GM18907 (cell line): ENCODE measurements around the gene ZNF516.

Source experiments
- ATAC-seq: cut with Tn5 transposase; IDR thresholded peaks from one replicate; pipeline ENCODE4 v1.9.1; 2021; ENCODE audit warnings: mild to moderate bottlenecking, moderate library complexity; ENCODE audit not compliant: unreplicated experiment

The ZNF516 gene

DNA sequence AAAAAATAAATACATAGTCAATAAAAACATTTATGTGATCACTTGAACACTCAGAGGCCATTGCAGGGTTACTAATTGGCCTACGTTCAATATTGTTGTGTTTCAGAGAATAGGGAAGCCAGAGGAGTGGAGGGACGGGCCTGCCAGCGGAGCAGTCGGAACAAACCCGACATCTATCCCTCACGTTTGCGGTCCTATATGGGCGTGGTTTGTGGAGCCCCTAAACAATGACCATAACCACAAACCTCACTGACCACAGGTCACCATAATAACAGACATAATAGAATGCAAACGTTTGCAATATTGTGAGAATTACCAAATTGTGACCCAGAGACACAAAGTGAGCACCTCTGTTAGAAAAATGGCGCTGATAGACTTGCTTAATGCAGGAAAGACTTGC lies 19.5 kb upstream of the ZNF516 start:
- no peak for ATAC-seq

DNA sequence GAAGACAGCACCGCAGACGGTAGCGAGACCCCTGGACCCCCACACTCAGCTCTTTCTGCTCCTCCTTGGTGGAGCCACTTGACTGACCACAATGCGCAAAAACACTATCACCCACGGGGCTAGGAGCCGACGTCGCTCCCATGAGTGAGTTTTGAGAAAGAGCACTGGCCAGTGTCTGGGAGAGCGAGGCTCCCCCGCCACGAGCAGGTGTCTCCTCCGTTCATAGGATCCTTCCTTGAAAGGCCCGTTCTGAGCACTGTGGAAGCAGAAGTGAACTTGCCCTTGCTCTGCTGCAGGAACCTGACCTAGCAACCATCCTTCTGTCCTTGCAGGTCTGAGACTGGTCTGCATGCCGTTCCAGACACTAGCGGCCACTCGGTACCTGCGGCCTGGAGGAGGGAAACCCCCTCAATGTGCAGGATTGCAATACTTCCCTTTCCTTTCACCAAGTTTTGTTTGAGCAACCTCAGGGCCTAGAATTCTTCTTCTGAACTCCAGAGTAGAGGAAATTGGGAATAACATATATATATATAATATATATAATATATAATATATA lies 12.9 kb upstream of the ZNF516 start:
- no peak for ATAC-seq

DNA sequence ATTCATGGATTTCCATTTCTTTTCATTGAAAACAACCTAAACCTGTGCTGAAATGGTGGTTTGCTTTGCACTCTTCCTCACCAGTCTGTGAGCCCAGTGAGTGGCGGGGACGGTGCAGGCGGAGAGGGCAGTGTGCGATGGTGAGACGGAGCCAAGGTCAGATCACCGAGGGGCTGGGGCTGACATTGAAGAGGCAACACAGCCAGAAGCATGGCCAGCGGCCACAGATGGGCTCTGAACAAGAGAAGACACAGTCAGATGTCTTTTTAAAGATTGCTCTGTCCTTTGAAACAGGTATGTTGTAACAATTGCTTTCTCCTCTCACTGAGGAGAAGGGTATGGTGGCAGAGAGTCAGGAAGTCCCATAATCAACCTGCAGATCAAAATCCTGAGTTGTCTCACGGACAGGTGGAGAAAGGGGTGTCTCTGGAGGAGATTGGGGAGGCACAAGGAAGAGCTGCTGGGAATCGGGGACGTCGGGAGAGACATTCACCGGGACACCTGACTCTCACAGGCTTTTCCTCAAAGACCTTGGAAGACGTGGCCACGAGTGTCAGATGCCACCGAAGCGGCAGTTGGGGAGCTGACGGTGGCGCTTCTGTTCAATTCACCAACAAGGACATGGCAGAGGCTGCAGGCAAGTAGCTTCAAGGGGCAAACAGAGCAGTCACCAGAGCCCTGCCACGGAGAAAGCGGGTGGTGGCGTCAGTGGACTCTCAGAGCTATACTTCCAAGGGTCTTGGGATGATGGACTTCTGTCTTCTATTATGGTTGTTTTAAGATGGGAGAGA lies 12.1 kb upstream of the ZNF516 start:
- no peak for ATAC-seq

DNA sequence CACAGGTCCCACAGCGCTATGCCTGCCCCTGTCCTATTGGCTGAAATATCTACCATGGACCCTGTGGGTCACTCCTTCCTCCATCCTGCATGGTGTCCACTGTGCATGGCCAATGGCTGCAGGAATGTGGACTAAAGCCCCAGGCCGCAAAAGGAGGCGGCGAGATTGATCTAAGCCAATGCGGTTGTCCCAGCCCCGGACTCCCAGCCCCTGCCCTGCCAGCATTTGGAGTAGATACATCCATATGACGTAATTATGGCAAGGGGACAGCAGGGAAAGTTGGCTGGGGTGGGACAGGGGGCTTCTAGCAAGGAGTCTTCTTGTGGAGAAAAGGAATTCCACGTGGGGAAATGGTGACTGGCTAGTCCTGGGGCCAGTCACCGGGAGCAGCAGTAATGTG lies 11.4 kb upstream of the ZNF516 start:
- ATAC-seq, result no peak

DNA sequence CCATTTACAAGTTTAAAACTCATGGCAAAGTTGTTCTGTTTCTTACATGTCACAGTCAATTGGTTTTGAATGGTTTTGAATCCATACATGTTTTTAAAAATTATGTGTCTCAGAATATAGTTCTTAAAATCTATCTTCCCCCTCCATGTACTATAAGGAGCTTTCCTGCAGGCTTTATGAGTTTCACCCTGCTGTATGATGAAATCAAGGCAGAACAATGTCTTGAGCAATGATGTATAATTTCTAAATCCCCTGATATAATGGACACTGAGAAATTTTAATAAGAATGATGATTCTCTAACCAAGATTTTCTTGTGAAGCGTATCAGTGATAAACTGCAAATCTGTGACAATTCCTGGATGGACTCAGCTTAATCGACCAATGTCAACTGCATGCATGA lies 10.6 kb upstream of the ZNF516 start:
- no peak for ATAC-seq

DNA sequence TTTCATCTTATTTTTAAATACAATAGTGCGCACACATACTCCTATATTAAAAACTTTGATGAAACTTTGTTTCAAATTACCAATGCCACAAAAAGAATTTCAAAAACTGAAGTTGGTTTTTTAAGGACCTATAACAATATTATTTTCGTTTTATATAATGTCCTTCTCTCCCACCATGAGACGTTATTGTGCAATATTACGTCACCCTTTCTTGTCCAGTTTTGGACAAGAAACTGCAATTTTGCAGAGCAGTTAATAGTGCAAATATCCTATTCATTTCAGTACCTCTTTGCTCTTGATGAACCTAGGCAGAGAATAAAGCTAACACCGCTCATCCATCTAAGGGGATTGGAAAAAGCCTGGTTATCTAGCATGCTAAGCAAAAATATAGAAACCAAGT lies 9.7 kb upstream of the ZNF516 start:
- no peak for ATAC-seq

DNA sequence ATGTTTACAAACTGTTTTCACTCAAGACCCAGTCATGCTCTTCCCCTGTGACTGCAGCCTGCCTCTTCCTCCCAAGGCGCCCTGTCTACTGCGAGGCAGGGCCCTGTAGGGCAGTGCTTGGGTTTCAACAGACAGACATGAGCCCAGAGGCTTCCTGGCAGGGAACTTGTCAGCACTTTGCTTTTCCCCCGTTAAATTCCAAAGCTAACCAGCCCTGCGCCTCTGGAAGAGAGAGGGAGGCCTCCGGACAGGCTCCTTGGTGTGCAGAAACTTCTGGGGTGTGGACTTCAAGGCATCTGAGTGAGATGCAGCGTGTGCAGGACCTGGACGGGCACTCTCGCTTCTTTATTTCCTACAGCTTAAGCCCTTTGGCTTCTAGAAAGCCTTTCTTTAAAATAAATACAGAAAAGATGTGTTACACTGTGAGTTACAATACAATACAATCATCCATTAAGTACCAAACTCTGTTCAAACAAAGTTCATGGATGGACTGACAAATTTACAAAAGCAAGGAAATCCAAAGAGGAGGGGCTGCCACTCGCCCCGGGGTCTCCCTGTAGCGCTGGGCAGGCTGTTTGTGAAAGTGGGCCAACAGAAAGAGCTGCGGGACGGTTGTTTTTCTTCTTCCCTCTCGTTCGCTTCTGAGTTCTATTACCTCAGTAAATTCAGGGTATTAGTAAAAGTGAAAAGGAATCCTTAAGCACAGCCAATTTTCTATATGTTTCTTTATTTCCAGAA lies 8.8 kb upstream of the ZNF516 start:
- ATAC-seq, result no peak

DNA sequence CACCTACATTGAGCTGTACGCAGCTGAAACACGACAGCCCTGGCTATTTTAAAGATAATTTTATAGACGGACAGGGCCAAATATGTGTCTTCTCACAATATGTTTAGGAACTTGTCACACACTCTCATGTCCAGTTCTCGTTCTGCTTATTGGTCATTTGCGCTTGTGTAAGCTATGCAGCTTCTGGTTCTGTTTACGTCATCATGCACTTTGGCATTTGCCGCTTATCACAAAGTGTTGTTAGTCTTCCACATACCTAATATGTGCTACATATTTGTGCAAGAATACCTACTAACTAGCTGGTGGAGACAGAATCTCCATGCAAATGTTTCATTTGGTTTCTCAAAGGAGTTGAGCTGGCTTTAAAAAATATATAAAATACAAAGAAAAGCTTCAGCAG lies 7.5 kb upstream of the ZNF516 start:
- ATAC-seq, result no peak

DNA sequence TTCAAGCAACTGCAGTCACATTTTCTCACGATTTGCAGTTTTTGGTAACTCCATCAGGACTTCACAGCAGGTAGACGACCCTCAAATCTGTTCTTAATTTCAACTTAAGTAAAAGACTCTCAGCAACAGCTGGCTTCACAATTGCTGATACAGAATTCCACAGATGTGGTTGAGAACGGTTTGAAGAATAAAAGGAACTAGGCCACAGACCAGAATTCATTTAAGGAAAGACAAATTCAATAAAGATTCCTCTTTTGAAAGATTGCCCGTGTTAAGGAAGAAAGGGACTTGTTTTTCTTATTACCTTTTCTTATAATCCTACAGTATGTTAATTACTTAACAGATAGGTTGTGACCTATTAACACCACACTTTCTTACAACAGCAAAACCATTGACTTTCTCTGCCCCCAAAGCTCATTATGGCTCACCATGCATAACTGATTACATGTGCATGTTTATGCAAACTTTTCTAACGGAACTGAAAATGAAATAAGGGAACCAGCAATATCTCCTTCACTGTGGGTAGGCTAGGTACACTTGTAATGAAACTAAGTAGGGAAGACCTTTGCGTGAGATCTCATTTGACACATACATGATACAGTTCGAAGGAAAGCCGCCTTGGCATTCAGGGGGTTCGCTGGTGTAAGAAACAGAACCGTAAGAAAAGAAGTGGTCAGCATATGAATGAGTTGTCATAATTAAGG lies 4.7 kb upstream of the ZNF516 start:
- peak; percentile 93 for ATAC-seq

DNA sequence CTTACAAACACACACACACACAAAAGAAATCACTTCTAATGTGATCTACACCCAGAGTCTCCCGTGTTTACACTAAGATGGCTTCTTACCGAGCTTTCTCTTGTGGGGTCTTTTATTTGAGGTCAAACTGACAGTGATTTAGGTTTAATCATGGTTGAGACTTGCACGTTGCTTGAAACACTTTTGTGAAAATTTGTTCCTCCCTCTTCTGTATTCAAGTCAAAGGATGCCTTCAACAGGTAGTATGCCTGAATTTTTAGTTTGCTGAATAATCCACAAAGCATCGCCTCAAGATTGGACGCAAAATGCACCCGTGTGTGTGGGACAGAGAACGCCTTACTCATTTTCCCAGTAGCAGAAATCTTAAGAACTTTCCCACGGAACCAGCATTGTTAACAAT lies 4.0 kb upstream of the ZNF516 start:
- no peak for ATAC-seq

DNA sequence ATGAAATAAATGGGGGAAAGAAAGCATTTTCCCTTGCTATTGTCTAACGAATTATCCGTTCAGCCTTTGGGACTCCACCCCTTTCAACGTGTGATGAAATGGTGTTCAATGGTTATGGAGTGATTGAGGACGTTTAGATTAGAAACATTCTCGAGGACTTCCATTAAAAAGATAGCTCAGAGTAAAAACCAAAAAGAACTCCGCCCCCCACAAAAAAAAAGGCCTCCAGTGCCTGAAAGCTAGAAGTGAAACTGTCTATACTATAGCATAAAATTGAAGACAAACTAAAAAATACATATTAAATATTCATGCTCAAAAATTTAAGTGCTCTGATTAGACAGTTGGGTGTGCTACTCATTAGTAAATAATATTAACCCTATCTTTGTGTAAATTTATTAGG lies 3.0 kb upstream of the ZNF516 start:
- ATAC-seq, result no peak

DNA sequence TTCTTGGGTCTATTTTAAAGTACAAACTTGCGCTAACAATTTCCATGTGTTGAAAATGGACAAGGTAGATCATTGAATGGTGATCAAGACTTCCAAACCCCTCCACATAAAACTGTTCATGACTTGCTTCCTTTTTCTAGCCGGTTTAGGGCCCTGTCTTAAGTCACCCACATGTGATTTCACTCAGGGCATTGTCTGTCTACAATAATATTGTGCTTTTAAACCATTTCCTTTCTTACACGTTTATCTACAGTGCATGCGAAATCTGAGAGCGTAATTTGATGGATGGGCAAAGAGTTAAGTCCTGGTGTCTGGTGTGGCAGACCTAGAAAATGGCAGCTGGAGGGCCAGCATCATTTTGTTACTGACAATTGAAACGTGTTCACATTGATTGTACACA lies 2.0 kb upstream of the ZNF516 start:
- ATAC-seq, result no peak

DNA sequence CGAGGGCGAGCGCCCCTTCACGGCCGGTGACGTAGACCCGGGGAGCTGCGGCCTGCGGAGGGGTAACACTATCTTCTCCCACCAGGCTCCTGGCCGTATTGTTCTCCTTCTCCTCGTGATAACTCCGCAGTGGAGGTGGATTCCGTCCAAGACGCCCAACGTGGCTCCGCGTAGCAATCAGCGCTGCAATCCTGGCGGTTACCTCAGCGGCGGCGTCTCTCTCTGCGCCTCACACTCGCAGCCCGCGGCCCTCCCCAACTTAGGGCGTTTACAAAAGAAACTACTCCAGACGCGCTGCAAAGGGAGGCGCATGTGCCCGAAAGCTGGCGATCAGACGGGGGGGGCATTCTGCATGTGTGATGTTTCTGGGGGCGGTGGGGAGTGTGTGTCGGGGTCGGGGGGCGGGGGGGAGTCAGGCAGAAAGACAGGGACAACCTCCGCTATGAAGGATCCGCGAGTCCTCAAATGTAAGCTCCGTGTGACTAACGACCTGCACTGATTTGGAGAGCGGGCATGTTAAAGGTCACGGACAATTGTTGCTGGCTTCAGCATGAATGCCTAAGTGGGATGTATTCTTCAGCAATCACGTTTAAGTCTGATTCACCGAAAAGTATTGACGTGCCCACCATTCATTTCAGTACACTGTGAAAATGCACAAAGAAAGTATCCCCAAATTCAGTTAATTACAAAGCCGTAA lies 1.3 kb upstream of the ZNF516 start:
- ATAC-seq, result no peak

DNA sequence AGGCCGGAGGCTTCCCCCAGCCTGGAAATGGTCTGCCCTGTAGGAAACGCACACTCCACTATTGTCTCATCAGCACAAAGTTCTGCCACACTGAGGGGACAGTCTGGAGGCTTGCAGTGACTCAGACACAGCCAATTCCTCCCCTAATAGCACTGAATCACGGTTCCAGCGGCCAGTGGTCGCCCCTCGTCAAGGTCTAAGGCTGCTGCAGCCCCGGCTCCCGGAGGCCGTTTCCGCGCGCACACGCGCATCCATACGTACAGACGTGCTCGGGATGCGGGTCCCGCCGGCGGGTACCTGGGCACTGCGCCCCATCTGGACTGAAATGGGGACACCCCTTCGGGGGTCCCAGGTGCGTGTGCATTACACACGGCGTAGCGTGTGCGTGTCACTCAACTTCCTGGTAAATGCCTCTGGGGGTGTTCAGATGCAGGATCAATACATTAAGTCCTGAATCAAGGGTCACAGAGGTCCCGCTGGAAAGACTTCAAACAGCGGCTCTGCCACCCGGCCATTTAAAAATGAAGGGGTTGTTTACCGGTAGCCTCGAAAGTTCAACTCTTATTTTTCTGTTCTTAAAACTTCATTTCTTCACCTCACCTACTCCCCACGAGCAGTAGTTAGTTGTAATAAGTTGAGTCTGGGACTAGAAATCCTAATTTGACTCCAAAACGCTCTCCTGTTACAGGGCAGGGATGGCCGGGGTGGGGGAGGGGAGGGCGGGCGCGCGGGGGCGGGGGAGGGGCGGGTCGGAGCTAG lies 572 bp upstream of the ZNF516 start:
- no peak for ATAC-seq

DNA sequence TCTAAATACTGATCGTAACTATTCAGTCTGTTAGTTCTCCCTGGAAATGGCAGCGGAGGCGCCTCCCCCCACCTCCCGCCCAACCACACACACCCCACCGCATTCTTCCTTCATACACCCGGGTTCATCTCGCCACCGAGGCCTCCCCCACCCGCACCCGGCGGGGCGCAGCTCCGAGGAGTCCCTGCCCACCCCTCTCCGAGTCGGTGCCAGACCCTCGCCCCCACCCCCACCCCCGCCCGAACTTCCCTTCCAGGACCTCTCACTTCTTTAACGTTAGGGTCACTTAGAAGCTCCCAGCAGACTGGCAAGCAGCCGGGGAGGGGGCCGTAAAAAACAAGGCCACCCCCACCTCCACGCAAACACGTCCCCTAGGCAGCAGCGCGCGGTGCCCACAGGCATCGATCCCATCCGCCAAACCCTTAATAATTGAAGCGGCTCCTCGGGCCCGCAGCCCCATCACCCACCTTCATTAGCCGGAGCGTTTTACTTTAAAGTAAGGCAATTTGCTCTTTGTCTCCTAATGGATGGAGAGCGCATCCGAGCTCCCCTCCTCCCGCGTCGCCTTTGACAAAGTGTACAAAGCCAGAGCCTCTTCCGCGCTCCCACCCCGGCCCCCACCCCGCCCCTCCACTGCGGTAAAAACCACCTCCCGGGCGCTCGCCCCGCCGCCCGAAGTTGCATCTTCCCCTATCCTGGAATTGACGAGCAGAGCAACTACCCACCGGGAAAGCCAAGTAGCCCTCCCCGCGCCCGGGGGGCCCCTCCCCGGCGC lies 624 bp downstream of the ZNF516 start:
- no peak for ATAC-seq

DNA sequence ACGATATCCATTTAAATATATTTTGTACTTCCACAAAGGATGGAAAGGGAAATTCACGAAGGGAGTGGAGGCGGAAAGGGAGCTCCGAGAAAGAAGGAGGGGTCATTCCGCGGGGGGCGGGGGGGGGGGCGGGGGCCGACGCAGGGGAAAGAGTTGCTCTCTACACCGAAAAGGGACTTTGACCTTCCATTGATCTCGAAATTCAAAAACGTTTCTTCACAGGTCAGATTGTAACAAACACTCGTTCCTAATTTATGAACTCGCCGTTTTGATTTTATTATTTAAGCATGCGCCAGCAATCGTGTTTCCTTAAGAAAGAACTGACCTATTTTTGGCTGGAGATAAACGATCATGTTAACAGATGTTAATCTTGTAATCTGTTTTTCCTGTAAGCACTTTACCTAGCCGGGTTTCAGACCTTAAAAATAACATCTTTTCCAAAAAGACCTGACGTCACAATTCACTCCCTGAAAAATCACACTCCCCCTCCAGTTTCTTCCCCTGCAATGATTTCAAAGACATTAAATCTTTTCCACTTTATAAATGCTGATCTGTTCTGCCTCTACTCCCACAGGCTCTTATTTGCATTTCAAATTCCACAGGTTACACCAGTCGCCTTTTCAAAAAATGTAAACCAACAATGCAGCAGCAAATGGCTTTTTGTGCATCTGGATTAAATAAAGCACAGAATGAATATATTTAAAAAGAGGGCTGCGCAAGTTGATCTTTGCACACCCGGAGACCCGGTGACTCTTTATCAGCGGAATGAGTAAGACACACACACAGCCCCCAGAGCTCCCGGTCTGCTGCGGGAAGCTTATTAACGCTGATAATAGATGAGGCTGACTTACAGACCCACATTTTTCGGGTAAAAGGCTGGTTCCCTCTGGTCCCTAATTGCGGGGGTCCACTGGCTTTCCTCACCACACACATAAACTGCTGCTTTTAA lies 1.6 kb downstream of the ZNF516 start:
- peak; percentile 20 for ATAC-seq

DNA sequence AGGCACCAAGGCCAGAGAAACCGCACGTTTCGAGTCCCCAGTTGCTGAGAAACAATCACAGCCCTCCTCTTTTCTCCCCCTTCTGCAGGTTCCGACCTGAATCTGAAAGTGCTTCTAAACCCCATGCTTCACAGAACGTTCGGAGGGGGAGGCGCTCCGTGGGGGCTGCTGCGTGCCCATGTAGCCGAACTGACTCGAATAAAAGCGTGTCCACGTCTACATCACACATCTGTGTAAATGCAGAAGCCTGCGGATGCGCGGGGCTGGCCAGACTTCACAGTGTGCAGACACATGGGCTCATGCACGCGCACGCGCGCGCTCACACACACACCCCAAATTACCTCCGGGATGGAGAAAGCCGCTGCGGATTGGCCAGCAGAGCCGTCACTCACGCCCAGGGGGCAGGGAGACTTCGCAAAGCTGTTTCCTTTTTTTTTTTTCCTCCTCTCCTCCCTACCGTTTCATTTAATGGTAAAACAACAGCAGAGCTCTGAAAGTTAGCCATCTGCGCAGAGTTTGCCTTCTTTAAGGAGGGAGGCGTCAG lies 2.3 kb downstream of the ZNF516 start:
- ATAC-seq, result peak; percentile 75
